HCEC 1CT (cell line): ENCODE results near the gene RWDD4.

ENCODE experiments used
- DNase-seq: peaks from one replicate; pipeline ENCODE4 v3.0.0-alpha.2; 2017

RWDD4 gene

GRCh38 chr4:183599284-183599683 lies 59.7 kb downstream of the RWDD4 start:
- no peak for DNase-seq

GRCh38 chr4:183596067-183596757 lies 62.8 kb downstream of the RWDD4 start:
- DNase-seq: no peak

- DNase-seq: no peak
Measured at GRCh38 chr4:183594823-183595222, 64.2 kb downstream of the RWDD4 start.

- peak; percentile 35 for DNase-seq
Measured at GRCh38 chr4:183591301-183591700, 67.7 kb downstream of the RWDD4 start.
